Karpas-422 (cell line): ENCODE results near the gene PEX10. TPM values are rescaled to one million over a fixed set of nuclear protein-coding genes. Genes with fewer than 3 reads are reported as not detected.

Source experiments
- DNase-seq: peaks from one replicate; pipeline ENCODE4 v3.0.0-alpha.2; 2015
- H2AFZ ChIP-seq: fragments of 200-600 bp; sonication (generic); 2 replicates; pipeline ENCODE4 v1.6.1; 2014; ENCODE audit warnings: antibody characterized with exemption, low read length, mixed read lengths
- H3K27ac ChIP-seq: fragments of 200-600 bp; sonication (generic); 2 replicates; pipeline ENCODE4 v1.5.1; 2014; ENCODE audit warnings: mild to moderate bottlenecking, low read length, moderate library complexity
- H3K27me3 ChIP-seq: fragments of 200-600 bp; sonication (generic); 2 replicates; pipeline ENCODE4 v1.6.1; 2014; ENCODE audit warnings: low read length, mixed read lengths
- H3K36me3 ChIP-seq: fragments of 200-600 bp; sonication (generic); 2 replicates; pipeline ENCODE4 v1.6.1; 2014; ENCODE audit warnings: low read length, mixed read lengths; ENCODE audit not compliant: insufficient read depth
- H3K4me1 ChIP-seq: fragments of 200-600 bp; sonication (generic); 2 replicates; pipeline ENCODE4 v1.6.1; 2014; ENCODE audit warnings: mild to moderate bottlenecking, low read length, mixed read lengths
- H3K4me2 ChIP-seq: fragments of 200-600 bp; sonication (generic); 2 replicates; pipeline ENCODE4 v1.6.1; 2014; ENCODE audit warnings: low read length, low read depth, mild to moderate bottlenecking; ENCODE audit not compliant: poor library complexity, severe bottlenecking
- H3K4me3 ChIP-seq: fragments of 200-600 bp; sonication (generic); 2 replicates; pipeline ENCODE4 v1.5.1; 2014; ENCODE audit warnings: mild to moderate bottlenecking, antibody characterized with exemption, low read length, mixed read lengths
- H3K79me2 ChIP-seq: fragments of 200-600 bp; sonication (generic); 2 replicates; pipeline ENCODE4 v1.6.1; 2014; ENCODE audit warnings: mild to moderate bottlenecking, low read length, mixed read lengths
- H3K9ac ChIP-seq: fragments of 200-600 bp; sonication (generic); 2 replicates; pipeline ENCODE4 v1.6.0; 2014; ENCODE audit warnings: low read length
- H3K9me2 ChIP-seq: fragments of 200-600 bp; sonication (generic), shearing (Covaris generic); replicated peaks from 2 replicates; pipeline ENCODE4 v1.6.0; 2014; ENCODE audit warnings: mild to moderate bottlenecking, low read length, moderate library complexity; ENCODE audit not compliant: insufficient read depth
- H3K9me3 ChIP-seq: fragments of 300-700, 200-600 bp; sonication (generic); 2 replicates; pipeline ENCODE4 v1.6.1; 2014; ENCODE audit warnings: low read length, mixed read lengths
- H4K20me1 ChIP-seq: fragments of 200-600 bp; sonication (generic); 2 replicates; pipeline ENCODE4 v1.6.1; 2014; ENCODE audit warnings: mild to moderate bottlenecking, antibody characterized with exemption, low read length, low read depth; ENCODE audit not compliant: insufficient read depth
- total RNA-seq: library from RNA; depleted of rRNA; stranded (reverse); fragments of >200 nt; shearing (Covaris generic); gene quantifications from 2 replicates; pipeline ENCODE4 v1.2.3, GENCODE V29; 2014; ENCODE audit warnings: low replicate concordance

PEX10 gene
- total RNA-seq, 1 experiment from 2014 or later = 21.4 TPM

DNA sequence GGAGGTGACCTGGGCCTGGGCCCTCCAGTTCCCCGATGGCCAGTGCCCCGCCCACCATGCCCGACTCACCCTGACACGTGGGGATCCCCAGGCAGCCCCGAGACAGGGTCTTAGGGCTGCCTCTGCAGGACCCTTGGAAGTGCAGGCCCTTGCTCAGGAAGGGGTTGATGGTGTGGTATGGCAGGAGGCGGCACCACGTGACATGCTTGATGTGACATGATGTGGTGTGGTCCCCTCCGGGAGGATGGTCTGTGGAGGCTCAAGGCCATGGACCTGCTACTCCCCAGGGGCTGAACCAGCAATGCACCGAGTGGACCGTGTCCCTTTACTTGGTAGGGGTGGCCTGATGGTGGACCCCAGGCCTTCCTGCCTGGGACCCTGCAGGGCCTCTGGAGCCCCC is 41.9 kb upstream of the PEX10 start:
- no peak overlapping the region for H3K27ac ChIP-seq
- no peak for DNase-seq
- no peak overlapping the region for H2AFZ ChIP-seq
- H3K36me3 ChIP-seq = no peaks in the 10 kb centered on the region
- no peak overlapping the region for H3K9ac ChIP-seq
- peaks cover 12% of the 10 kb centered on the region; the same call in 1 of the 2 replicates for H4K20me1 ChIP-seq
- no peak overlapping the region for H3K4me3 ChIP-seq
- no peaks in the 10 kb centered on the region for H3K9me3 ChIP-seq
- no peaks in the 10 kb centered on the region for H3K79me2 ChIP-seq
- H3K27me3 ChIP-seq = no peaks in the 10 kb centered on the region
- H3K4me2 ChIP-seq = no peak overlapping the region
- no peaks in the 10 kb centered on the region for H3K9me2 ChIP-seq
- H3K4me1 ChIP-seq = peaks cover 25% of the 10 kb centered on the region

DNA sequence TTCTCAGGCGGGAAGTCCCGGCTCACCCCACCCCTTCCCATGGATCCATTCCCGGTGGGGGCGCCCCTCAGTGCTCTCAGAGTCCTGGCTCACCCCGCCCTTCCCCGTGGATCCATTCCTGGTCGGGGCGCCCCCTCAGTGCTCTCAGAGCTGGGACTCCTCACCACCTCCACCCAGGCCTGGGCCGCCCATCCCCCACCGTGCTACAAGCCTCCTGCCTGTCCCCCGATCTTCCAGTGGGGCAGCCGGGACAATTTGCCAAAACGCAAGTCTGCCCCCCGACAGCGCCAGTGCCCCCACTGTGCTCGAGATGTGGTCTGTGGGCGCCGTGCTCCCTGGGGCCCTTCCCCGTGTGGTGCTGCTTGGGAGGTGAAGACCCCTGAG is 40.6 kb upstream of the PEX10 start:
- Histone ChIP-seq H2AFZ (no peak overlapping the region), H3K4me1 (peaks cover 25% of the 10 kb centered on the region), H3K79me2 (no peaks in the 10 kb centered on the region), H3K36me3 (no peaks in the 10 kb centered on the region), H3K9me3 (no peaks in the 10 kb centered on the region), H3K4me2 (no peak overlapping the region), H3K9ac (no peak overlapping the region), H3K4me3 (no peak overlapping the region), H4K20me1 (peaks cover 7% of the 10 kb centered on the region; the same call in 1 of the 2 replicates), H3K27ac (no peak overlapping the region), H3K27me3 (no peaks in the 10 kb centered on the region), H3K9me2 (no peaks in the 10 kb centered on the region)
- DNase-seq = no peak

DNA sequence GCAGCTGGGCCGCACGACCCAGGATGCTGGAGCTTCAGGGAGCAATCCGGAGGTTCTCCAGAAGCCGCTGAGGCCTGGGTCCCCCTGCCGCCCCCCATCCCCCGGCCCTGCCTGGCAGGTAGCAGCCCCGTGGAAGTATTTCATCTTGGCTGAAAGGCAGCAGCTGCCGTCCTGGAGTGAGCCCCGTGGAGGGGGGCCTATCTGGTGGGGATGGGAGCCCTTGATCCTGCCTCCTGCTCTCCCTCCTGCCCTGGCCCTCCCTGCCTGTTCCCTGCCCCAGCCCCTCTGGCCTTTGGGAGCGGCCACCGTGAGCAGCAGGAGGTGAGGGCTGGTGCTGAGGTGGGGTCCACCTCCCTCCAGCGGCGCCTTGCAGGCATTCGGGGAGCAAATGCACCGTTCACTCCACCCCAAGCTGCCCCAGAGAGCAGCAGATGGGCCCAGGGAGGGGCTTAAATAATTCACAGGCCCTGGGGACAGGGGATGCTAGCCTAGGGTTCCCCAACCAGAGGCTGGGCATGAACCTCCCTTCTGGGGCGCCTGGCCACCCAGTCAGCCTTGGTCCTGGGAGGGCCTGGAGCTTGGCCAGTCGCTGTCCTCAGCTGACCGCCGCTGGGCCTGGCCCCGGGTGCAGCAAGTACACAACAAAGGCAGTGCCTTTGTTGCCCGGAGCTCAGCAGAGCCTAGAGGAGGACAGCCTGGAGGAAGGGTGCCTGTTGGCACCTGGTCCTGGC is 40.0 kb upstream of the PEX10 start:
- no peak for DNase-seq
- no peaks in the 10 kb centered on the region for H3K36me3 ChIP-seq
- H3K4me2 ChIP-seq = peak overlapping the region; percentile 19
- peaks cover 4% of the 10 kb centered on the region; the same call in 1 of the 2 replicates for H4K20me1 ChIP-seq
- no peak overlapping the region for H3K4me3 ChIP-seq
- H3K9me2 ChIP-seq = no peaks in the 10 kb centered on the region
- no peak overlapping the region for H2AFZ ChIP-seq
- no peaks in the 10 kb centered on the region for H3K9me3 ChIP-seq
- no peak overlapping the region for H3K9ac ChIP-seq
- H3K27ac ChIP-seq = no peak overlapping the region
- H3K79me2 ChIP-seq = no peaks in the 10 kb centered on the region
- H3K4me1 ChIP-seq = peaks cover 25% of the 10 kb centered on the region
- H3K27me3 ChIP-seq = no peaks in the 10 kb centered on the region

GRCh38 chr1:2451741-2452140 is 39.4 kb upstream of the PEX10 start:
- Histone ChIP-seq H3K9me3 (no peaks in the 10 kb centered on the region), H3K4me2 (no peak overlapping the region), H3K4me3 (no peak overlapping the region), H3K27ac (no peak overlapping the region), H2AFZ (no peak overlapping the region), H4K20me1 (no peaks in the 10 kb centered on the region; the same call in 1 of the 2 replicates), H3K9me2 (no peaks in the 10 kb centered on the region), H3K4me1 (peaks cover 25% of the 10 kb centered on the region), H3K79me2 (no peaks in the 10 kb centered on the region), H3K9ac (no peak overlapping the region), H3K36me3 (no peaks in the 10 kb centered on the region), H3K27me3 (no peaks in the 10 kb centered on the region)
- no peak for DNase-seq

DNA sequence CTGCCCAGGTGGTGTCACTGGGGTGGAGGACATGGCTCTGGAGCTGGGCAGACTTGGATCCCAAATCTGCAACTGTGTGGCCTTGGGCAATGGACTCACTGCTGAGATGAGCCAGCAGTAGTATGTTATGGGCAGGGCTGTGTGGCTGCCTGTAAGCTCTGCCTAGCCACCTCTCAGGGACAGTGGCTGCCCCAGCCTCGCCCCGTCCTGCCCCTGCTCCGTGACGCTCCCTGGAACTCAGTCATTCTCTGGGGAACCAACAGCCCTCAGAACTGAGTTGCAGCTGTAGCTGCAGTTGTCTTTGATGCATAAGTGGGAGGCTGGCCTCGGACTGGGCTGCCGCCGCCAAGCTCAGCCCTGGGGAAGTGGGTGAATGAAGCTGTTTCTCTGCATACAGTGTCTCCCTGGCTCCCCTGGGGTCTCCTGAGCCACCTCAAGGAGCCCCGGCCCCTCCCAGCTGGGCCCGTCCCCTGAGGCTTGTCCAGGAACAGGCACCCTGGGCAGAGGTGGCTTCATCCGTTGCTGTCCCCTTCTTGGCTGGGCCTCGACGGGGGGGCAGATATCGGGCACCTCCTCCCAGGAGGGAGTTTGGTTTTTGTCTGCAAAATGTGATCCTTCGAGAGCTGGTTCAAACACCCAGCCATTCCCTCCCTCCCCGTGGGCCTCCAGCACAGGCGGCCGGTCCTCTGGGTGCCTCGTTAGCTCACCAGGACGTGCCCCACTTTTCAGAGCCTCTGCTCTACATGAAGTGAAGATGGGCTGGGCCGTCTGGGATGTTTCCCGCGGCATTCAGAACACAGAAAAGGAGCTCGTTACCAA is 37.5 kb upstream of the PEX10 start:
- Histone ChIP-seq H3K4me3 (no peak overlapping the region), H3K4me1 (peaks cover 23% of the 10 kb centered on the region), H3K36me3 (no peaks in the 10 kb centered on the region), H3K79me2 (no peaks in the 10 kb centered on the region), H3K9me3 (no peaks in the 10 kb centered on the region), H3K9me2 (no peaks in the 10 kb centered on the region), H4K20me1 (no peaks in the 10 kb centered on the region), H2AFZ (no peak overlapping the region), H3K27me3 (no peaks in the 10 kb centered on the region), H3K27ac (no peak overlapping the region), H3K4me2 (no peak overlapping the region), H3K9ac (no peak overlapping the region)
- no peak for DNase-seq

DNA sequence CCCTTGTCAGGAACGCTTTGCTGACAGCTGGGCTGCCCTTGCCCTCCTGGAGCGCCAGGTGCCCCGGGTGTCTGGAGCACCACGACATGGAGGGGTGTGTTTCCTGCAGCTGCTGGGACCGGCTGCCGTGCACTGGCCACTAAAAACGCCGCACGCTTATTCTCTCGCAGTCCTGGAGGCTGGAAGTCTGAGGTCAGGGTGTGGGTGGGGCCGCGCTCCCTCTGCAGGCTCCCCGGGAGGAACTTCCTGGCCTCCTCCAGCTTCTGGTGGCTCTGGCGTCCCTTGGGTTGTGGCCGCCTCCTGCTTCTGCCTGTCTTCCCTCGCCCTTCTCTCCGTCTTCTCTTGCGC is 35.7 kb upstream of the PEX10 start:
- Histone ChIP-seq H4K20me1 (no peaks in the 10 kb centered on the region), H3K9ac (no peak overlapping the region), H3K27ac (no peak overlapping the region), H3K4me2 (no peak overlapping the region), H2AFZ (no peak overlapping the region), H3K9me3 (no peaks in the 10 kb centered on the region), H3K79me2 (no peaks in the 10 kb centered on the region), H3K9me2 (no peaks in the 10 kb centered on the region), H3K27me3 (no peaks in the 10 kb centered on the region), H3K36me3 (no peaks in the 10 kb centered on the region), H3K4me1 (peaks cover 23% of the 10 kb centered on the region), H3K4me3 (no peak overlapping the region)
- DNase-seq = no peak

GRCh38 chr1:2447276-2448097 is 35.1 kb upstream of the PEX10 start:
- H3K9ac ChIP-seq = no peak overlapping the region
- H3K27ac ChIP-seq = no peak overlapping the region
- H3K4me1 ChIP-seq = peaks cover 20% of the 10 kb centered on the region
- no peaks in the 10 kb centered on the region for H4K20me1 ChIP-seq
- DNase-seq = no peak
- no peaks in the 10 kb centered on the region for H3K9me2 ChIP-seq
- H3K79me2 ChIP-seq = no peaks in the 10 kb centered on the region
- no peak overlapping the region for H3K4me3 ChIP-seq
- no peak overlapping the region for H2AFZ ChIP-seq
- H3K4me2 ChIP-seq = no peak overlapping the region
- H3K27me3 ChIP-seq = no peaks in the 10 kb centered on the region
- H3K9me3 ChIP-seq = no peaks in the 10 kb centered on the region
- H3K36me3 ChIP-seq = no peaks in the 10 kb centered on the region

GRCh38 chr1:2446861-2447260 is 34.5 kb upstream of the PEX10 start:
- H3K9me3 ChIP-seq = no peaks in the 10 kb centered on the region
- H3K9me2 ChIP-seq = no peaks in the 10 kb centered on the region
- DNase-seq = no peak
- H4K20me1 ChIP-seq = no peaks in the 10 kb centered on the region
- no peak overlapping the region for H3K27ac ChIP-seq
- no peak overlapping the region for H3K9ac ChIP-seq
- no peaks in the 10 kb centered on the region for H3K27me3 ChIP-seq
- no peak overlapping the region for H3K4me3 ChIP-seq
- H3K36me3 ChIP-seq = no peaks in the 10 kb centered on the region
- no peak overlapping the region for H2AFZ ChIP-seq
- no peaks in the 10 kb centered on the region for H3K79me2 ChIP-seq
- H3K4me1 ChIP-seq = peaks cover 14% of the 10 kb centered on the region
- no peak overlapping the region for H3K4me2 ChIP-seq
